RWPE1 (cell line): ENCODE measurements around the gene SLC20A1.
"Not testable (repeated sequence)": the region's sequence is repeated elsewhere in the genome, so short reads cannot be mapped to it uniquely, and the experiment has no call there.

Source experiments
- CTCF ChIA-PET: fragments of 350-600 bp; sonication (Branson Sonifier 250); formaldehyde crosslinking; extraction: SDS; loops from one replicate; lab custom pipeline; 2021; lab: Yijun Ruan, JAX
- POLR2A ChIA-PET: fragments of 400-600 bp; formaldehyde crosslinking; extraction: SDS; loops from one replicate; lab custom pipeline; 2020; ENCODE audit warnings: antibody characterized with exemption; ENCODE audit not compliant: low non-redundant PET; lab: Yijun Ruan, JAX
- DNase-seq: peaks from one replicate; pipeline ENCODE4 v3.0.0; 2012; ENCODE audit warnings: low spot score
- H3K27ac ChIP-seq: fragments of 450-650 bp; 2 replicates; pipeline ENCODE4 v1.5.1; 2017
- TF ChIP-seq, protein P1 (sequence below): fragments of 450-650 bp; conservative IDR thresholded peaks from 2 replicates; pipeline ENCODE4 v1.5.1; 2017; ENCODE audit warnings: low read depth, mild to moderate bottlenecking

The SLC20A1 gene

GRCh38 chr2:112604952-112605351 is 40.8 kb upstream of the SLC20A1 start:
- H3K27ac ChIP-seq: no peak overlapping the region
- TF ChIP-seq, protein P1, sequence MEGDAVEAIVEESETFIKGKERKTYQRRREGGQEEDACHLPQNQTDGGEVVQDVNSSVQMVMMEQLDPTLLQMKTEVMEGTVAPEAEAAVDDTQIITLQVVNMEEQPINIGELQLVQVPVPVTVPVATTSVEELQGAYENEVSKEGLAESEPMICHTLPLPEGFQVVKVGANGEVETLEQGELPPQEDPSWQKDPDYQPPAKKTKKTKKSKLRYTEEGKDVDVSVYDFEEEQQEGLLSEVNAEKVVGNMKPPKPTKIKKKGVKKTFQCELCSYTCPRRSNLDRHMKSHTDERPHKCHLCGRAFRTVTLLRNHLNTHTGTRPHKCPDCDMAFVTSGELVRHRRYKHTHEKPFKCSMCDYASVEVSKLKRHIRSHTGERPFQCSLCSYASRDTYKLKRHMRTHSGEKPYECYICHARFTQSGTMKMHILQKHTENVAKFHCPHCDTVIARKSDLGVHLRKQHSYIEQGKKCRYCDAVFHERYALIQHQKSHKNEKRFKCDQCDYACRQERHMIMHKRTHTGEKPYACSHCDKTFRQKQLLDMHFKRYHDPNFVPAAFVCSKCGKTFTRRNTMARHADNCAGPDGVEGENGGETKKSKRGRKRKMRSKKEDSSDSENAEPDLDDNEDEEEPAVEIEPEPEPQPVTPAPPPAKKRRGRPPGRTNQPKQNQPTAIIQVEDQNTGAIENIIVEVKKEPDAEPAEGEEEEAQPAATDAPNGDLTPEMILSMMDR: no peak
- ChIA-PET POLR2A (no interaction called here), CTCF (interaction anchor here (1.0 kb wide), 1 partner anchor 122 kb away, joined by 6 read pairs; no protein-coding TSS in a partner anchor)
- no peak for DNase-seq

GRCh38 chr2:112605926-112606325 is 39.8 kb upstream of the SLC20A1 start:
- TF ChIP-seq, protein P1: no peak
- no peak overlapping the region for H3K27ac ChIP-seq
- ChIA-PET CTCF (no interaction called here), POLR2A (no interaction called here)
- no peak for DNase-seq

DNA sequence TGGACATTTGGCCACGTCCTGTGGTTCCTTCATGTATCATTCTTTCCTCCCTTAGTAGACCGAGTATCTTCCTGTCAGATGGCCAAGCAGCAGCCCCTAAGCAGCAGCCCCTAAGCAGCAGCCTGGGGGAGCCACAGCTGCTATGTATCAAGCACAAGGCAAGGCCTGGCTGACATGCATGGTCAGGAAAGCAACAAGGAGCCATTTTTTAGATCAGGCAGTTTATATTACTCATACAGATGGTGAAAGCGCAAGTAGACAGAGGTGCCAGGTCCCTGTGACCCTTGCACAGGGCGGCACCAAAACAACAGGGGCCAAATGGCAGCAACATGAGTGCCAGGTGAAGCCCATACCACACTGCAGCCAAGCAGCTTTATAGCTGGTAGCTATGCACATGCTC is 39.2 kb upstream of the SLC20A1 start:
- no peak overlapping the region for H3K27ac ChIP-seq
- POLR2A ChIA-PET: no interaction called here
- no peak for DNase-seq
- CTCF ChIA-PET: no interaction called here
- TF ChIP-seq, protein P1: no peak

- no peak for DNase-seq
- POLR2A ChIA-PET: no interaction called here
- CTCF ChIA-PET: interaction anchor here (0.6 kb wide), 1 partner anchor 136 kb away, joined by 3 read pairs; no protein-coding TSS in a partner anchor
- H3K27ac ChIP-seq: no peak overlapping the region
- TF ChIP-seq, protein P1: no peak
Observed at GRCh38 chr2:112607680-112608438, 37.9 kb upstream of the SLC20A1 start.

GRCh38 chr2:112609320-112609719 is 36.4 kb upstream of the SLC20A1 start:
- H3K27ac ChIP-seq, CTCF ChIA-PET, DNase-seq, POLR2A ChIA-PET: not testable (repeated sequence)

DNA sequence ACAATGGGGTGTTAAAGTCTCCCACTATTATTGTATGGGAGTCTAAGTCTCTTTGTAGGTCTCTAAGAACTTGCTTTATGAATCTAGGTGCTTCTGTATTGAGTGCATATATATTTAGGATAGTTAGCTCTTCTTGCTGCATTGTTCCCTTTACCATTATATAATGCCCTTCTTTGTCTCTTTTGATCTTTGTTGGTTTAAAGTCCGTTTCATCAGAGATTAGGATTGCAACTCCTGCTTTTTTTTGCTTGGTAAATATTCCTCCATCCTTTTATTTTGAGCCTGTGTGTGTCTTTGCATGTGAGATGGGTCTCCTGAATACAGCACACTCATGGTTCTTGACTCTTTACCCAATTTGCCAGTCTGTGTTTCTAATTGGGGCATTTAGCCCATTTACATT is 33.5 kb upstream of the SLC20A1 start:
- DNase-seq, POLR2A ChIA-PET, H3K27ac ChIP-seq: not testable (repeated sequence)
- CTCF ChIA-PET: interaction anchor here (0.6 kb wide), 1 partner anchor 34 kb away, joined by 3 read pairs; no protein-coding TSS in a partner anchor

- CTCF ChIA-PET: interaction anchor here (0.6 kb wide), 1 partner anchor 47 kb away, joined by 4 read pairs; no protein-coding TSS in a partner anchor
- no peak overlapping the region for H3K27ac ChIP-seq
- no peak for DNase-seq
- TF ChIP-seq, protein P1: no peak
- POLR2A ChIA-PET: no interaction called here
Observed at GRCh38 chr2:112614201-112614840, 31.4 kb upstream of the SLC20A1 start.
